RWPE2 (cell line): ENCODE results near the gene QRICH1.

Experiments used
- ATAC-seq: fragments of 200-7000 bp; cut with Tn5 transposase; 3 replicates; pipeline ENCODE4 v1.9.1; 2021; ENCODE audit warnings: low read depth
- DNase-seq: peaks from one replicate; pipeline ENCODE4 v3.0.0-alpha.2; 2020; ENCODE audit warnings: low spot score
- H3K27ac ChIP-seq: fragments of 450-650 bp; 2 replicates; pipeline ENCODE4 v1.5.1; 2017; ENCODE audit warnings: mild to moderate bottlenecking; ENCODE audit not compliant: poor library complexity, severe bottlenecking
- H3K27me3 ChIP-seq: fragments of 250-450 bp; sonication (Bioruptor Pico); 2 replicates; pipeline ENCODE4 v1.5.1; 2021; ENCODE audit warnings: mild to moderate bottlenecking, moderate library complexity; ENCODE audit not compliant: insufficient read depth, poor library complexity, severe bottlenecking
- H3K36me3 ChIP-seq: fragments of 250-450 bp; sonication (Bioruptor Pico); 2 replicates; pipeline ENCODE4 v1.5.1; 2020; ENCODE audit warnings: low read depth, mild to moderate bottlenecking, moderate library complexity
- H3K4me1 ChIP-seq: fragments of 250-450 bp; sonication (Bioruptor Pico); 2 replicates; pipeline ENCODE4 v1.5.1; 2021; ENCODE audit warnings: mild to moderate bottlenecking, moderate library complexity; ENCODE audit not compliant: insufficient read depth, poor library complexity, severe bottlenecking
- H3K4me3 ChIP-seq: fragments of 250-450 bp; sonication (Bioruptor Pico); 2 replicates; pipeline ENCODE4 v1.5.1; 2021; ENCODE audit warnings: mild to moderate bottlenecking, moderate library complexity; ENCODE audit not compliant: severe bottlenecking
- H3K9me3 ChIP-seq: fragments of 250-450 bp; sonication (Bioruptor Pico); 2 replicates; pipeline ENCODE4 v1.5.1; 2021; ENCODE audit warnings: mild to moderate bottlenecking, moderate library complexity; ENCODE audit not compliant: severe bottlenecking
- TF ChIP-seq, protein P1 (sequence below): fragments of 450-650 bp; IDR thresholded peaks from one replicate; pipeline ENCODE4 v1.5.1; 2017; ENCODE audit warnings: mild to moderate bottlenecking, moderate library complexity; ENCODE audit not compliant: poor library complexity, severe bottlenecking

QRICH1 gene

DNA sequence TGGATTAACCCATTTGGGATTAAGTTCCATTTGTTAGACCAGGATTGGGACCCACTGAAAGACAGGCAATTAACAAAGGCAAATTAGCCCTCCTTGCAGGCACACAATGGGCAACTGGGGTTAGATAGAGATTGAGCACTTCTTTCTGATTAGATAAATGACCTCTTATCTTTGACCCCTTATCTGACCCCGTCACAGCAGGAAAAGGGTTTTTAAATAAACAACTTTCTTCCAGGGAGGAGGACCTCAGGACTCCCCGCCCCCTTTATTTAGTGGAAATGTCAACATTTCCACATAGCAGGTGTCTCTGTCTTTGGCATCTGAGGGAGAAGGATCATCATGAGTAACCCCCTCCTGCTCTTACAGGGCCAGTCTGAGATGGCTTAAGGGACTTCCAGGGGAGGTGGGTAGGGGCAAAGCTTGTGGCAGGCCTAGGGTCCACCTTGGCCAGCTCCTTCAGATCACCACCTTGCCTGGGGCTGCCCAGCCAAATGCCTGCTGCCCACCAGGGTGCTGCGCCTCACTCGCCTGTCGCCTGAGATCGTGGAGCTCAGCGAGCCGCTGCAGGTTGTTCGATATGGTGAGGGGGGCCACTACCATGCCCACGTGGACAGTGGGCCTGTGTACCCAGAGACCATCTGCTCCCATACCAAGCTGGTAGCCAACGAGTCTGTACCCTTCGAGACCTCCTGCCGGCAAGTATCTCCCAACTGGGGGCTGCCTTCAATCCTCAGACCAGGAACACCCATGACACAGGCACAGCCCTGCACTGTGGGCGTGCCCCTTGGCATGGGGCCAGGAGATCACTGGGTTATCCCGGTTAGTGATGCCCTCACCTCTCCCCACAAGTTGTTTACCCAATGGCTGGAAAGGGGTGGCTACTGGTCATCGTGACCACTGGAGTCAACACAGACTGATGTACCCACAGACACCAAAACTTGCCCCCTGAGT lies 89.2 kb downstream of the QRICH1 start:
- no peak for ATAC-seq

DNA sequence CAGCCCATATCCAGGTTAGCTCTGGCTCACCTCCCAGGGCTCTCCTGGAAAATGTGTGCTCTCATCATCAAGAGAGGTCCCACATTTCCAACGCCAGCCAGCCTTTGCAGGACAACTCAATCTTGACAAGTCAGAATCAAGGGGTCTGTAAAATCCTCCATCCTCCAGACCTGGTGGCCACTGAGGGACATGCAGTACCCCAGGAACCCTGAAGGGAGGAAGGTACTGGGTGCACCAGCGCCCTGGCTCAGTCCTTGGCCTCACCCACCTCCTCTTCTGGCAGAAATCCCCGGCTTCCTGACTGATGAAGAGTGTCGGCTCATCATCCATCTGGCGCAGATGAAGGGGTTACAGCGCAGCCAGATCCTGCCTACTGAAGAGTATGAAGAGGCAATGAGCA lies 92.7 kb downstream of the QRICH1 start:
- H3K4me3 ChIP-seq, result no peak overlapping the region
- no peaks in the 10 kb centered on the region for H3K27me3 ChIP-seq
- H3K27ac ChIP-seq, result no peak overlapping the region
- ATAC-seq (no peak), DNase-seq (no peak)
- no peaks in the 10 kb centered on the region for H3K9me3 ChIP-seq
- TF ChIP-seq, protein P1, sequence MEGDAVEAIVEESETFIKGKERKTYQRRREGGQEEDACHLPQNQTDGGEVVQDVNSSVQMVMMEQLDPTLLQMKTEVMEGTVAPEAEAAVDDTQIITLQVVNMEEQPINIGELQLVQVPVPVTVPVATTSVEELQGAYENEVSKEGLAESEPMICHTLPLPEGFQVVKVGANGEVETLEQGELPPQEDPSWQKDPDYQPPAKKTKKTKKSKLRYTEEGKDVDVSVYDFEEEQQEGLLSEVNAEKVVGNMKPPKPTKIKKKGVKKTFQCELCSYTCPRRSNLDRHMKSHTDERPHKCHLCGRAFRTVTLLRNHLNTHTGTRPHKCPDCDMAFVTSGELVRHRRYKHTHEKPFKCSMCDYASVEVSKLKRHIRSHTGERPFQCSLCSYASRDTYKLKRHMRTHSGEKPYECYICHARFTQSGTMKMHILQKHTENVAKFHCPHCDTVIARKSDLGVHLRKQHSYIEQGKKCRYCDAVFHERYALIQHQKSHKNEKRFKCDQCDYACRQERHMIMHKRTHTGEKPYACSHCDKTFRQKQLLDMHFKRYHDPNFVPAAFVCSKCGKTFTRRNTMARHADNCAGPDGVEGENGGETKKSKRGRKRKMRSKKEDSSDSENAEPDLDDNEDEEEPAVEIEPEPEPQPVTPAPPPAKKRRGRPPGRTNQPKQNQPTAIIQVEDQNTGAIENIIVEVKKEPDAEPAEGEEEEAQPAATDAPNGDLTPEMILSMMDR, result no peak
- no peaks in the 10 kb centered on the region for H3K36me3 ChIP-seq
- H3K4me1 ChIP-seq, result no peaks in the 10 kb centered on the region

More for the DNA sequence above, 89.2 kb downstream of the QRICH1 start:
- Histone ChIP-seq H3K9me3 (no peaks in the 10 kb centered on the region), H3K36me3 (peaks cover 7% of the 10 kb centered on the region), H3K4me3 (no peak overlapping the region), H3K27me3 (no peaks in the 10 kb centered on the region), H3K4me1 (no peaks in the 10 kb centered on the region), H3K27ac (no peak overlapping the region)
- no peak for DNase-seq
- TF ChIP-seq, protein P1, result no peak

DNA sequence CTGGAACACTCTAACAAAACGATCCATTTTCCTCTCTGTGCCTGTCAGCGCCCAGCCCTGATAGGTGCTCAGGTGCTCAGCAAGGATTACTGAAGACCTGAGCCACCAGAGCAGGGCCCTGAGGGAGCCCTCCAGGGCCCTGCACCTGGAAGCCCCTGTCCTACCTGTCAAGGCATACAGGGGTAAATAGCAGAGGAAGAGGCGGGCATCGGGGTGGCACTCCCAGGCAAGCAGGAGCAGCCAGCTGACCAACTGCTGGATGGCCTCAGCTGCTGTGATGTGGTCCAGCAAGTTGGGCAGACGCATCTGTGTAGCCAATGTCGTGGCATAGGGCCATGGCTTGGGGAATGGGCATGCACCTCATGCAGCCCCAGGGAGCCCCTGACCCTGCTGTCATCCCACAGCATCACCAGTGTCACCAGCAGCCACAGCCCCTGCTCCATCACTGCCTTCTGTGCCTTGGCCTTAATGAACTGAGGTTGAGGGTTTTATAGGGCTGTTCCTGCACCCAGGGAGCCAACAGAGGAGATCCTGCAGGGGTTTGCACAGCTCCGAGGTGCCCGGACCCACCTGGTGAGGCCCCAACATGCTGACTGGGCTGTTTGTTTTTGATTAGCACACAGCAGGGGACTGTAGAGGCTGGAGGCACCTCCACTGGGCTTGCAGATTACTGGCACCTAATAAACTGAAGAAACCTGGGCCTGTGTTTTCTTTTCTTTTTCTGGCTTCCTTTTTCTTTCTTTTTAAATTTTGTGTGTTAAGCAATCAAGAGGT lies 94.6 kb downstream of the QRICH1 start:
- no peaks in the 10 kb centered on the region for H3K27me3 ChIP-seq
- H3K9me3 ChIP-seq, result no peaks in the 10 kb centered on the region
- H3K4me3 ChIP-seq, result no peak overlapping the region
- DNase-seq (no peak), ATAC-seq (no peak)
- TF ChIP-seq, protein P1, result no peak
- H3K4me1 ChIP-seq, result no peaks in the 10 kb centered on the region
- H3K27ac ChIP-seq, result no peak overlapping the region
- no peaks in the 10 kb centered on the region for H3K36me3 ChIP-seq

DNA sequence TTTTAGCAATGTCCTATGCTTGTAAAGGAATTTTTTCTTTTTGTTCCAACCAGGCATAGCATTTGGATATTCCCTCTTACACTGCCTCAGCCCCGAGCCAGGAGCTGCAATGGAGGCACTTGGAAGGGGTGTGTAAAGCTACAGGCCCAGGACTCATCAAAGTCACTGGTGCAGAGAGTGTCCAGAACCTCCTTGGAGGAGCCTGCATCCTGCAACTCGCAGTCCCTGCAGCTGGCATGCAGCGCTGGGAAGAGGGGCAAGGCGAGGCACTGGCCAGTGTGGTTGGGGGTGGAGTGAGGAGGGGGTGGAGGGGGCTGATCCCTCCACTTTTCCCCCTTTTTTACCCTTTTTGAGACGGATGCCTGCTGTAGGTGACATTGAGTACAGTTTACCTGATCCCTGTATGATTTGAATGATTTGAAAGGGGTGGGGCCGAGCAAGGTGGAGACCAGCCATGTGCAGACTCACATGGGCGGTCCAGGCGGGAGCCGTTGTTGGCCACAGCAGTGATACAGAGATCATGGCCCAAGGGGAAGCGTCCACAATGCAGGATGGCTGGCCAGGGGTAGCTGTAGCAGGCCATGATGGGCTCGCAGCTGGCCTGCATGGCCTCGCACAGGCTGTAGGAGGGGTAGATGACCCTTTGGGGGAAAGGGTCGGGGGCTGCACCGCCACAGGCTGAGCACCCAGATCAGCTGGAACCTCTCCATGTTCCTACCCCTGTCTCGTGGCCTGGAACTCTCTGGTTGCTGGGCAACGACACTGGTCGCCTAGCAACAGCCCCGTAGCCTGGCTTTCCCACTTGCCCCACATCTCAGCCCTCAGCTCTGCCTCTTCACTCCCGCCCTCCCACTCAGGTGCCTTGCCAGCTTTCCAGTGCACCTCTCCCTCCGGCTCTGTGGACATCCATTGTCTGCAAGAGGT lies 95.9 kb downstream of the QRICH1 start:
- H3K9me3 ChIP-seq, result no peaks in the 10 kb centered on the region
- TF ChIP-seq, protein P1, result no peak
- H3K27me3 ChIP-seq, result no peaks in the 10 kb centered on the region
- no peak overlapping the region for H3K27ac ChIP-seq
- no peaks in the 10 kb centered on the region for H3K36me3 ChIP-seq
- no peaks in the 10 kb centered on the region for H3K4me1 ChIP-seq
- no peak overlapping the region for H3K4me3 ChIP-seq
- no peak for DNase-seq
- ATAC-seq, result no peak
